Large intestine (tissue), 3 donors: ENCODE data around the gene IER5. TPM values are rescaled to one million over a fixed set of nuclear protein-coding genes. Genes with fewer than 3 reads are reported as not detected.

Experiments used
- DNase-seq, 2 donors: peaks; one replicate each; pipeline versions ENCODE4 v3.0.0 to v3.0.0-alpha.2; 2013
- H3K27ac ChIP-seq: one replicate; pipeline ENCODE4 v1.5.1; 2013; ENCODE audit warnings: low read length
- H3K27me3 ChIP-seq: 2 replicates; pipeline ENCODE4 v1.6.1; 2013; ENCODE audit warnings: low read length; ENCODE audit not compliant: control insufficient read depth, insufficient read depth
- H3K36me3 ChIP-seq: 2 replicates; pipeline ENCODE4 v1.6.1; 2013; ENCODE audit warnings: low read length; ENCODE audit not compliant: control insufficient read depth, insufficient read depth
- H3K4me1 ChIP-seq: one replicate; pipeline ENCODE4 v1.6.1; 2013; ENCODE audit warnings: low read length; ENCODE audit not compliant: control insufficient read depth, insufficient read depth
- H3K4me3 ChIP-seq: one replicate; pipeline ENCODE4 v1.5.1; 2013; ENCODE audit warnings: low read length
- H3K9me3 ChIP-seq: one replicate; pipeline ENCODE4 v1.6.1; 2013; ENCODE audit warnings: mild to moderate bottlenecking, low read depth, low read length, moderate library complexity; ENCODE audit not compliant: control insufficient read depth
- WGBS: methylation state at CpG from one replicate; pipeline ENCODE4 v1.1.5; 2013; ENCODE audit warnings: low lambda C conversion rate; ENCODE audit not compliant: insufficient coverage; 5-methylcytosine and 5-hydroxymethylcytosine counted together
- polyA plus RNA-seq: library from polyadenylated mRNA; unstranded; fragments of 120-200 nt; gene quantifications from one replicate; pipeline ENCODE4 v1.2.1, GENCODE V29; 2013

The IER5 gene
- polyA plus RNA-seq, 1 donor, result 8.2 TPM

DNA sequence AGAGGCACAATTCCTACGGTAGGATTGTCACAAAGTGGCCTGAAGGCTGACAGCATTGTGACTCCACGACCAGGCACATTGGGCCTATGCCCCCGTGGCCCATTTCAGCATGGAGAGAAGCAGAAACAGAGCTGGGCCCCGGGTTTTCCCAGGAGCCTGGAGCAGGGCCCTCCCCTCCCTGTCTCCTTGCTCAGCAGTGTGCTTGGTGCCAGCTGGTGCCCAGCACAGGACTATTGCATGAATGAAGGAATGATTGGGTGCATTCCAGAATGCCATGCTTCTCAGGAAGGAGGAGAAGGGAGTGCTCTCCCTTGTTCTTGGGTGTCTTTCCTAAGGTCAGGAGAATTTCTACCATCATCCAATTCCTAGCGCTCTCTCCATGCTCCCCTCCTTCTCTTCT is 33.7 kb downstream of the IER5 start:
- DNase-seq, result no peak
- no peak overlapping the region for H3K27ac ChIP-seq
- no peaks in the 10 kb centered on the region for H3K27me3 ChIP-seq
- no peaks in the 10 kb centered on the region for H3K36me3 ChIP-seq
- H3K4me3 ChIP-seq, result no peak overlapping the region
- peaks cover 29% of the 10 kb centered on the region for H3K4me1 ChIP-seq
- 100% methylated on average over 1 of the region's 5 CpGs for WGBS
- no peaks in the 10 kb centered on the region for H3K9me3 ChIP-seq

DNA sequence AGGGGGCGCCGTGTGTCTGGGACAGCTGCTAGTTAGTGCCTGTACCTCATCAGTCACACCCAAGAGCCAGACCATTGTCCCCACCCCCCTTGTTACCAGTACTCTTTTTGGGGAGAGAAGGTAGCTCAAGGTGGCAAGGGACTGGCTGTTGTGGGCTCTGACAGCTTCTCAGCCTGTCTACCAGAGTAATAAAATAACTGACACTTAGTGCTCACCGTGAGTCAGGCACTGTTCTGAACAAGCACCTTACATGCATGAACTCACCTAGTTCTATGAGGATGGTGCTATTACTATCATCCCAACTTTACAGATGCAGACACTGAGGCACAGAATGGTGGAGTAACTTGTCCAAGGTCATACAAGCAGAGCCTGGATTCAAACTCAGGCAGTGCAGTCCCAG is 34.7 kb downstream of the IER5 start:
- no peak overlapping the region for H3K4me3 ChIP-seq
- no peaks in the 10 kb centered on the region for H3K36me3 ChIP-seq
- no peaks in the 10 kb centered on the region for H3K27me3 ChIP-seq
- H3K9me3 ChIP-seq, result no peaks in the 10 kb centered on the region
- DNase-seq, result no peak
- H3K27ac ChIP-seq, result no peak overlapping the region
- no CpG with 5 or more reads among the region's 3 CpGs for WGBS
- peaks cover 27% of the 10 kb centered on the region for H3K4me1 ChIP-seq

DNA sequence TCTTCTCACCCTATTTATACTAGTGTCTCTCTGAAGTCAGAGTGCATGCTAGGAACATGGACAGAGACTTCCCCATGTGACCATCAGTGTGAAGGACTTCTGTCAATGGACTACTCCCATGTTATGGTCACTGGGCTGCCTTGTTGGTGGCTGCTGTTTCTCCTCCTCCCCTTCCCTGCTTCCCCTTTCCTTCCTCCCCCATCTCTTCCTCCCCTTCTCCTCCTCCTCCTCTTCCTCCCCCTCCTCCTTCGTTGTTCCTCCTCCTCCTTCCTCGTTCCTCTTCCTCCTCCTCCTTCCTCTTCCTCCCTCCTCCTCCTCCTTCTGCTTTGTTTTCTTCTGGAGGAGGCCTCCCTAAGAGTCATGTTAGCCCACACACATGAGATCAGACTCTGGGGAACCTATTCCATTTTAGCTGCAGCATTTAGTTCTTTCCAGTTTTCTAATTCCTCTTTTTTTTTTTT is 35.8 kb downstream of the IER5 start:
- no peaks in the 10 kb centered on the region for H3K9me3 ChIP-seq
- H3K27me3 ChIP-seq, result no peaks in the 10 kb centered on the region
- no CpG with 5 or more reads among the region's 2 CpGs for WGBS
- H3K27ac ChIP-seq, result no peak overlapping the region
- H3K4me1 ChIP-seq, result peaks cover 28% of the 10 kb centered on the region
- no peak overlapping the region for H3K4me3 ChIP-seq
- DNase-seq, result no peak
- H3K36me3 ChIP-seq, result no peaks in the 10 kb centered on the region

DNA sequence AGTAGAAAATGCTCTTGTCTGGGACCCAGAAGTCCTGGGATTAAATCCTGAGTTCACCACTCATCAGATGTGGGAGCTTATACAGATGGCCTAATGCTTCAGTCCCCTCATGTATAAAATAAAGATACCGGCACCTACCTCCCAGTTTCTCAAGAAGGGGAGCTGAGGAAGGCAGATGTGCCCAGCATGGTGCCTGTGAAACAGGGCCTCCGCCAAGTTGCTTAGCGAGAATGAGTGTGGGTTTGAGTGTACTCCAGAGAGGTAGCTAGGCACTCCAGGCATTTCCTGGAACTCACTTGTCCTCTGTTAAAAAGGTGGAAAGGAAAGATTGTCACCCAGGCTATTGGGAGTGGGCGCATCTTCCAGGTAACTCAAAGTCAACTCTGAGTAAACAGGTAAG is 37.8 kb downstream of the IER5 start:
- WGBS, result no CpG with 5 or more reads among the region's 4 CpGs
- Histone ChIP-seq H3K4me1 (peaks cover 32% of the 10 kb centered on the region), H3K27me3 (no peaks in the 10 kb centered on the region), H3K9me3 (no peaks in the 10 kb centered on the region), H3K27ac (no peak overlapping the region), H3K4me3 (no peak overlapping the region), H3K36me3 (no peaks in the 10 kb centered on the region)
- DNase-seq, result no peak

DNA sequence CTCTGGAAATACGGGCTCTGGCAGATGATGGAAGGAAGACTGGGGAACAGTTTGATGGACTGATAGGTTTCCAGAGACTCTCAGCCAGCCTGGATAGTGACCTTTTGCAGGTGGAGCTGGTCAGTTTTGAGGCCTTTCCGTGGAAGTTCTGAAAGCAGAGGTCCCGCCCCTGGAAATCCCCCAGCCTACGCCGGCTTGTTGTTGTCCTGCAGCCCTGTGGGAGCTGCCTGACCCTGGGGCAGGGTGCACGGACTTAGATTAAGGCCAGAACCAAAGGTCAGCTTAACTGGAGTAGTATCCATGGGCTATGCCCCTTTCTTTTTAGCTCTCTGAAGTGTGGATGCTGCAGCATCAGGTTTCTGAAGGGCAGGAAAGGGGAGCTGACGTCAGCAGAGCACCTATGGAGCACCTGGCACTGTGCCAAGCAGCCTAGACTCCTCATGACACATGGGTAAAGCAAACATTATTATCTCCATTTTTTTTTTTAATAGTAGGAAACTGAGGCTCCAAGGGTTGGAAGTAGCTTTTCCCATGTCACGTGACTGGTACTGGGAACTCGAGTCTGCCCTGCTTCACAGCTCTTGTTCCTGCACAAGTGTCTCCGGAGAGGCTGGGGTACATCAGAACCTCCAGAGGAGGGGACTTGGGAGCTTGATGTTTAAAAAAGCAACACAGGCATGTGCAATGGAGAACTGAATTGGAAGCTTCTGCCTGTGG is 38.5 kb downstream of the IER5 start:
- no CpG with 5 or more reads among the region's 10 CpGs for WGBS
- no peak overlapping the region for H3K4me3 ChIP-seq
- H3K27me3 ChIP-seq, result no peaks in the 10 kb centered on the region
- no peaks in the 10 kb centered on the region for H3K9me3 ChIP-seq
- H3K4me1 ChIP-seq, result peaks cover 36% of the 10 kb centered on the region
- no peaks in the 10 kb centered on the region for H3K36me3 ChIP-seq
- peak overlapping the region; percentile 10 for H3K27ac ChIP-seq
- DNase-seq, result peak; percentile 83 to 86

DNA sequence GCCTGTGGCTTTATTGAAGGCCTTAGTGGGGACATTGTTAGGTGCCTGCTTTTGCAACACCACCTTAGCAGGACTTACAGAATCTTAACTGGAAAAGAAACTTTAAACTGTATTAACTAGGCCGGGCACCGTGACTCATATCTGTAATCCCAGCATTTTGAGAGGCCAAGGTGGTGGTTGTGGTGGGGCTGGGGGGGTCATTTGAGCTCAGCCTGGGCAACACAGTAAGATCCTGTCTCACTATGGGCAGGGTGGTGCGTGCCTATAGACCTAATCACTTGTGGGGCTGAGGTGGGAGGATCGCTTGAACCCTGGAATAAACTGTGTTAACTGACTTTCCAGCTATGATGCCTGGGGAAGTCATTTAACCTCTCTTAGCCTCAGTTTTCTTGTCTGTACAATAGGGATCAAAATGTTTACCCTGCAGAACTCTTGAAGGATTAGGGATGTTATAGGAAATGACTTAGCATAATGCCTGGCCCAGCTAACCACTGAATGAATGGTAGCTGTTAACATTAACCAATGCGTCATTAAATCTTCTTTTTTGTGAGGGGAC is 39.5 kb downstream of the IER5 start:
- Histone ChIP-seq H3K4me1 (peaks cover 36% of the 10 kb centered on the region), H3K27me3 (no peaks in the 10 kb centered on the region), H3K27ac (no peak overlapping the region), H3K36me3 (no peaks in the 10 kb centered on the region), H3K9me3 (no peaks in the 10 kb centered on the region), H3K4me3 (no peak overlapping the region)
- peak in 1 of 2 donors; percentile 54 for DNase-seq
- 86% methylated on average over 1 of the region's 5 CpGs for WGBS

DNA sequence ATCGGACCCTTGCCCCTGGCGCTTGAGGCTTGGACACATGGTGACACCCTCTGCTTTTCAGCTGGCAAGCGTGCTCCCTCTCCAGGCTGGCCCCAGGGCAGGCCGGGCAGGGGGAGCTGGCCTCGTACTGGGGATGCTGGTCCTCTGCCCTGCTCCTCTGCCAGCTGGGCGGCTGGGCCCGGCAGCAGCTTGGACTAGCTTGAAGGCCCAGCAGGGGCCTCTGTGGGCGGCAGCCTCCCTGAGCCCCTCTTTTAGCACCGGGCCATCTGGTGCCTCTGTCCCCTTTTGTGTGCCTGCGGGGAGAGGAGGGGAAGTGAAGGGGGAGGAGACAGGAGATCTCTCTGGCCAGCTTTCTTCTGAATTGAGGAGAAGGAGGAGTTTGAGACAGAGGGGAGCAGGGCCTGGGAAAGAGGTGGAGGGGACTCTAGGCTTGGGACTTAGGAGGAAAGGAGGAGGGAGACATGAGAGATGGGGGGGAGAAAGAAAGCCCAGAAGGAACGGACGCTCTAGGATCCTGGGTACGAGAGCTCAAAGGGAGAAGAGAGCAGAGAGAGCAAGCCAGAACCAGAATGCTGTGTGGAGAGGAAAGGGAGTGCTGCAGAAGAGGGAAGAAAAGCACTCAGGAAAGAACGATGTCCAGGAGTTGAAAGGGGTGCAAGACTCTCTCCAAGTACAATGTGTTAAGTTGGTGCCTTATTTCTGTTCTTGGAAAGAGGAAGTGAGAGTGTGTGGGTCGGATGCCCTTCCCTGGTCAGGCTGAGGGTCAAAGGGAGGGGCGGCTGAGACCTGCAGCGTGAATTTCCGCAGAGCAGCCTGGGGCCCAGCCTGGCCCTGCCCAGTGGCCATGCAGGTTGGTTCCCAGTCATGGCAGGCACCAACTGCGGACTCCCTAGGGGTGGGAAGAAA is 40.3 kb downstream of the IER5 start:
- Histone ChIP-seq H3K4me3 (no peak overlapping the region), H3K27me3 (no peaks in the 10 kb centered on the region), H3K4me1 (peaks cover 41% of the 10 kb centered on the region), H3K9me3 (no peaks in the 10 kb centered on the region), H3K36me3 (no peaks in the 10 kb centered on the region), H3K27ac (no peak overlapping the region)
- no peak for DNase-seq
- 80% methylated on average over 1 of the region's 19 CpGs for WGBS

DNA sequence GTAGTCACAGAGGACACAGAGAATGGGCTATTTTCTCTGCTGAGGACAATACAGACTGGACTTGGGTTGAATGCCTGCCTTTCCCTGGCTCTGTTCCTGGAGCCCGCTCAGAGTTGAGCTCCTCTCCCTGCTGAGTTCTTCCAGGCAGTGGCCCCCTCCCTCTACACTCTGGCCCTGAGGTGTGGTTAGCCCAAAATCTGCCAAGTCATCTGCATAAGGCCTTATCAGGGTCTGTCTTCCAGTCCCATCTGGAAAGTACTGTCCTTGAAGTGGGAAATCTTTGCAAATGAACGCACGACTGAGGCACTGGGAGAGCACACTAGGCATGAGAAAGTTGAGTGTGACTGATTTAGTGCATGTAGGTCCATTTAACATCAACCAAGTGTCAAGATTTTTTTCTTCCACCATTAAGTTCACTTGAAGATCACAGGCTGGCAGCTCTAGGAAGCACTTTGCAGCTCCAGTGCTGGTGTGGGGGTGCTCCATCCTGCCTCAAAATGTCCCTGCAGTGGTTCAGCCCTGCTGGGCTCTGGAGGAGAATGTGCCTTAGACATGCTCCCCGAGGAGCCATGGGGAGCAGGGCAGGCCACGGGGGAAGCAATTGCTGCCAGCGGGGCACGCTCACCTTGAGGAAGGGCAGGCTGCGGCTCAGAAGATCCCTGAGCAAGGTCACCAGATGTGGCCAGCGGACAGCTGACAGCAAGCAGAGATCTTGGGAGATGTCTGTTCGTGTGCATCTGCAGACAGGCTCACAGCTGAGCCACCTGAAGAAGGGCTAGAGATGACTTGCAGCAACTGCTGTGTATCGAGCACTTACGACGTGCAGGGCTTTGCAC is 41.5 kb downstream of the IER5 start:
- H3K9me3 ChIP-seq, result no peaks in the 10 kb centered on the region
- no CpG with 5 or more reads among the region's 13 CpGs for WGBS
- no peak overlapping the region for H3K4me3 ChIP-seq
- DNase-seq, result no peak
- no peaks in the 10 kb centered on the region for H3K27me3 ChIP-seq
- peaks cover 50% of the 10 kb centered on the region for H3K4me1 ChIP-seq
- H3K27ac ChIP-seq, result no peak overlapping the region
- H3K36me3 ChIP-seq, result no peaks in the 10 kb centered on the region

DNA sequence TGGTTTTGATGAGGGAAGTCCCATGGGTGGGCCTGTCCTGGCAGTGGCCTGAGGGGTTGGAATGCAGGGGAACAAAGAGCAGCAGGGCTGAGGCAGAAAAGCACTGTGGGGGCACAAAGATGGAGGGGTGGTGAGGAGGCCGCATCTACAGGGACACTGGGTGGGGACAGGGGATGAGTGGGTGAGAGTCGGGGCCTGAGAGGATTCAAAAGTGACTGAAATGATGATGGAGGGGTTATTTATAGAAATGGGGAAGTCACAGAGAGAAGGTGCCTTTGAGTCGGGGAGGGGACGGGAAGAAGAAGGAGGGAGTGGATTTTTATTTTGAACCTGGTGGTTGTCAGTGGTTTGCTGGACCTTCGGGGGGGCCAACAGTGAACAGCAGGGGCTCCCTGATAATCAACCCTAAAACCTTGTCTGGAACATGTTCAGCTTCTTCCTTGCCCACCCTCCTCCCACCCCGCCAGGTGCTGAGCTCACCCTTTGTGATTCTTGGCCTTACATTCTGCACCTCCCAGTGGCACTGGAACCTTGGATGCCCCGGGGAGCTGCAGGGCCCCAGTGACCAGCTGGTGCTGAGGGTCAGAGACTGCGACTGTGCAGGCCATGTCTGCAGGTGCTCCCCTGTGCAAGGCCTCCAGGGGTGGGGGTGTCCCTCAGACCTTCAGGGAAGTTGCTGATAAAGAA is 42.9 kb downstream of the IER5 start:
- Histone ChIP-seq H3K4me3 (no peak overlapping the region), H3K9me3 (no peaks in the 10 kb centered on the region), H3K27me3 (no peaks in the 10 kb centered on the region), H3K4me1 (peaks cover 51% of the 10 kb centered on the region), H3K36me3 (no peaks in the 10 kb centered on the region), H3K27ac (no peak overlapping the region)
- no CpG with 5 or more reads among the region's 8 CpGs for WGBS
- DNase-seq, result peak; percentile 76 to 83
